GM12892 (cell line): ENCODE data around the gene TMEM40.

Experiments used
- POLR2A ChIP-seq: IDR thresholded peaks from 2 replicates; pipeline ENCODE4 v1.6.1; 2011; ENCODE audit warnings: low read depth, low read length, control low read depth
- TAF1 ChIP-seq: IDR thresholded peaks from 2 replicates; pipeline ENCODE4 v1.6.1; 2011; ENCODE audit warnings: low read depth, mild to moderate bottlenecking, control low read depth, low read length, borderline replicate concordance

- no peak for TF ChIP-seq POLR2A
- no peak for TF ChIP-seq TAF1
Observed at GRCh38 chr3:12773710-12774086, 14.6 kb upstream of the TMEM40 start.
